ENCODE results near the gene RABGGTB. TPM values are rescaled to one million over a fixed set of nuclear protein-coding genes. Genes with fewer than 3 reads are reported as not detected.

The RABGGTB gene
- total RNA-seq, 1 experiment from 2014 or later, result 162 TPM

GRCh38 chr1:75797273-75797588 lies 11.2 kb downstream of the RABGGTB start:
- no peaks in the 10 kb centered on the region for H4K20me1 ChIP-seq (ENCODE audit: control insufficient read depth, insufficient read depth, insufficient read length)
- no peak overlapping the region for H3T11ph ChIP-seq (ENCODE audit: low read length)
- DNase-seq, result no peak
- H3K9me3 ChIP-seq (ENCODE audit: control insufficient read depth, low read depth, low read length), result no peaks in the 10 kb centered on the region
- no peaks in the 10 kb centered on the region for H3K79me1 ChIP-seq (ENCODE audit: insufficient read depth, low read depth, low read length, poor library complexity, severe bottlenecking)
- no peak overlapping the region for H2AK5ac ChIP-seq (ENCODE audit: insufficient read length, low read length)
- H3K4me1 Mint-ChIP-seq, result peaks cover 0 to 4% of the 10 kb centered on the region in 2 experiments; a peak in 1 of 4 replicates
- H3K27me3 ChIP-seq (ENCODE audit: insufficient read depth, low read length), result no peaks in the 10 kb centered on the region
- H3K4ac ChIP-seq (ENCODE audit: low read depth, low read length), result no peak overlapping the region
- H3K27ac Mint-ChIP-seq, result peak overlapping the region in 2 of 3 experiments; percentile 44 to 49; a peak in 3 of 7 replicates
- H3K23ac ChIP-seq (ENCODE audit: insufficient read length, low read depth, low read length), result no peak overlapping the region
- no peak overlapping the region for H3K4me2 ChIP-seq (ENCODE audit: insufficient read depth, insufficient read length, low read length)
- H3K56ac ChIP-seq (ENCODE audit: insufficient read length, low read depth, low read length), result no peak overlapping the region
- H3K23me2 ChIP-seq (ENCODE audit: insufficient read length, low read depth, low read length, poor library complexity, severe bottlenecking), result no peaks in the 10 kb centered on the region
- no peak overlapping the region for H4K5ac ChIP-seq (ENCODE audit: insufficient read length, low read depth, low read length)
- H3K4me1 ChIP-seq (ENCODE audit: insufficient read depth, low read length), result no peaks in the 10 kb centered on the region
- no peak overlapping the region for H2AFZ ChIP-seq (ENCODE audit: low read length)
- H3K9ac ChIP-seq (ENCODE audit: extremely low read depth, insufficient read length, low read length), result no peak overlapping the region
- H2BK20ac ChIP-seq (ENCODE audit: low read depth, low read length, poor library complexity, severe bottlenecking), result no peak overlapping the region
- H3K9me3 Mint-ChIP-seq, result no peaks in the 10 kb centered on the region
- no peak overlapping the region for H2BK15ac ChIP-seq (ENCODE audit: low read depth, low read length)
- H4K8ac ChIP-seq (replicated peaks; ENCODE audit: insufficient read length, low read depth, low read length), result no peak overlapping the region
- no CpG with 5 or more reads among the region's 6 CpGs for WGBS (ENCODE audit: extremely low coverage, insufficient read length, low lambda C conversion rate)
- H3K79me2 ChIP-seq (ENCODE audit: insufficient read depth, low read length), result no peaks in the 10 kb centered on the region
- no peaks in the 10 kb centered on the region; the same call in 1 of the 2 replicates for H3K27me3 Mint-ChIP-seq (ENCODE audit: low read depth)
- no peak overlapping the region for H2BK12ac ChIP-seq (ENCODE audit: insufficient read length, low read depth, low read length)
- H3K27ac ChIP-seq (ENCODE audit: insufficient read length, low read depth, low read length), result no peak overlapping the region
- H3K14ac ChIP-seq (ENCODE audit: insufficient read depth, low read length), result no peak overlapping the region; the same call in 1 of the 2 replicates
- H3K36me3 Mint-ChIP-seq (ENCODE audit: insufficient read depth in 1 of 3, low read depth in 3 of 3), result peaks cover 26 to 62% (median 36%) of the 10 kb centered on the region in 3 experiments; a peak in 6 of 7 replicates
- no peak overlapping the region for H2BK5ac ChIP-seq (ENCODE audit: insufficient read length, low read length)
- H2BK120ac ChIP-seq (ENCODE audit: low read depth, low read length, poor library complexity, severe bottlenecking), result no peak overlapping the region
- H3K4me3 Mint-ChIP-seq, result no peak overlapping the region
- TF ChIP-seq, protein P1, sequence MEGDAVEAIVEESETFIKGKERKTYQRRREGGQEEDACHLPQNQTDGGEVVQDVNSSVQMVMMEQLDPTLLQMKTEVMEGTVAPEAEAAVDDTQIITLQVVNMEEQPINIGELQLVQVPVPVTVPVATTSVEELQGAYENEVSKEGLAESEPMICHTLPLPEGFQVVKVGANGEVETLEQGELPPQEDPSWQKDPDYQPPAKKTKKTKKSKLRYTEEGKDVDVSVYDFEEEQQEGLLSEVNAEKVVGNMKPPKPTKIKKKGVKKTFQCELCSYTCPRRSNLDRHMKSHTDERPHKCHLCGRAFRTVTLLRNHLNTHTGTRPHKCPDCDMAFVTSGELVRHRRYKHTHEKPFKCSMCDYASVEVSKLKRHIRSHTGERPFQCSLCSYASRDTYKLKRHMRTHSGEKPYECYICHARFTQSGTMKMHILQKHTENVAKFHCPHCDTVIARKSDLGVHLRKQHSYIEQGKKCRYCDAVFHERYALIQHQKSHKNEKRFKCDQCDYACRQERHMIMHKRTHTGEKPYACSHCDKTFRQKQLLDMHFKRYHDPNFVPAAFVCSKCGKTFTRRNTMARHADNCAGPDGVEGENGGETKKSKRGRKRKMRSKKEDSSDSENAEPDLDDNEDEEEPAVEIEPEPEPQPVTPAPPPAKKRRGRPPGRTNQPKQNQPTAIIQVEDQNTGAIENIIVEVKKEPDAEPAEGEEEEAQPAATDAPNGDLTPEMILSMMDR (conservative IDR thresholded peaks at IDR 0.05), result no peak
- H4K91ac ChIP-seq (ENCODE audit: insufficient read length, low read depth, low read length), result no peak overlapping the region
- no peak overlapping the region for H3K18ac ChIP-seq (ENCODE audit: insufficient read length, low read depth, low read length)
